ENCODE results near the gene HOXA7. TPM values are rescaled to one million over a fixed set of nuclear protein-coding genes. Genes with fewer than 3 reads are reported as not detected.

HOXA7 gene
- total RNA-seq, 1 donor from 2014 or later = 1.5 TPM

- DNase-seq = no peak
These were observed 22.9 kb downstream of the HOXA7 start for GRCh38 chr7:27133409-27134231.

GRCh38 chr7:27132978-27133377 is 23.5 kb downstream of the HOXA7 start:
- no peak for DNase-seq

GRCh38 chr7:27132214-27132613 is 24.3 kb downstream of the HOXA7 start:
- no peak for DNase-seq

- DNase-seq = no peak
These were observed 25.1 kb downstream of the HOXA7 start for GRCh38 chr7:27131390-27131819.

- peak; percentile 83 for DNase-seq
These were observed 25.7 kb downstream of the HOXA7 start, which contains the start of gene HOXA4 for GRCh38 chr7:27130540-27131389. Gene HOXA4 (minus strand): TSS chr7:27130757. CDS start chr7:27130733, 24 bp downstream.

GRCh38 chr7:27129729-27130539 is 26.5 kb downstream of the HOXA7 start:
- DNase-seq = no peak

GRCh38 chr7:27128776-27129728 is 27.4 kb downstream of the HOXA7 start:
- no peak for DNase-seq

- DNase-seq = peak; percentile 52
These were observed 28.4 kb downstream of the HOXA7 start for GRCh38 chr7:27128034-27128433.

- DNase-seq = no peak
These were observed 29.7 kb downstream of the HOXA7 start for GRCh38 chr7:27126596-27127327.

- DNase-seq = no peak
These were observed 30.5 kb downstream of the HOXA7 start for GRCh38 chr7:27125986-27126394.

GRCh38 chr7:27124902-27125689 is 31.4 kb downstream of the HOXA7 start:
- no peak for DNase-seq

- no peak for DNase-seq
These were observed 32.2 kb downstream of the HOXA7 start for GRCh38 chr7:27124096-27124901.

- DNase-seq = no peak
These were observed 32.9 kb downstream of the HOXA7 start for GRCh38 chr7:27123477-27124053.

- no peak for DNase-seq
These were observed 33.4 kb downstream of the HOXA7 start for GRCh38 chr7:27123007-27123476.

- no peak for DNase-seq
These were observed 34.2 kb downstream of the HOXA7 start for GRCh38 chr7:27122077-27122910.

GRCh38 chr7:27121684-27122076 is 34.8 kb downstream of the HOXA7 start:
- DNase-seq = no peak

GRCh38 chr7:27119412-27119911 is 37.0 kb downstream of the HOXA7 start:
- no peak for DNase-seq
